ENCODE results near the gene ZSWIM6. TPM values are rescaled to one million over a fixed set of nuclear protein-coding genes. Genes with fewer than 3 reads are reported as not detected.

Gene ZSWIM6
- total and polyA plus RNA-seq, 3 experiments from 2014 or later, result 0.64 to 6.0 (median 5.9) TPM

GRCh38 chr5:61467766-61468482 lies 135.9 kb downstream of the ZSWIM6 start:
- no peaks in the 10 kb centered on the region for H3K4me1 ChIP-seq (ENCODE audit: insufficient read depth, low read length)
- H3K27me3 ChIP-seq (ENCODE audit: insufficient read depth, low read length, poor library complexity, severe bottlenecking), result no peaks in the 10 kb centered on the region
- CTCF ChIA-PET, result no interaction called here
- H3K4me3 Mint-ChIP-seq, result no peak overlapping the region
- no peaks in the 10 kb centered on the region for H3K27me3 Mint-ChIP-seq
- H3K4me3 ChIP-seq (ENCODE audit: low read length), result no peak overlapping the region
- DNase-seq, result no peak
- no peaks in the 10 kb centered on the region for H3K9me3 ChIP-seq (ENCODE audit: low read length)
- no peak overlapping the region for H3K27ac Mint-ChIP-seq
- POLR2A ChIA-PET, result no interaction called here
- no peaks in the 10 kb centered on the region for H3K36me3 ChIP-seq (ENCODE audit: insufficient read depth, low read length)
- peaks cover 21 to 65% (median 44%) of the 10 kb centered on the region in 3 donors for H3K4me1 Mint-ChIP-seq
- H3K9me3 Mint-ChIP-seq, result no peaks in the 10 kb centered on the region
- H3K27ac ChIP-seq (ENCODE audit: low read depth, low read length), result no peak overlapping the region
- peaks cover 0 to 7% (median 7%) of the 10 kb centered on the region in 3 donors for H3K36me3 Mint-ChIP-seq

GRCh38 chr5:61468483-61468865 lies 136.4 kb downstream of the ZSWIM6 start:
- ChIA-PET POLR2A (no interaction called here), CTCF (no interaction called here)
- Histone ChIP-seq H3K4me1 (ENCODE audit: insufficient read depth, low read length) (no peaks in the 10 kb centered on the region), H3K27me3 (ENCODE audit: insufficient read depth, low read length, poor library complexity, severe bottlenecking) (no peaks in the 10 kb centered on the region), H3K27ac (ENCODE audit: low read depth, low read length) (no peak overlapping the region), H3K36me3 (ENCODE audit: insufficient read depth, low read length) (no peaks in the 10 kb centered on the region), H3K9me3 (ENCODE audit: low read length) (no peaks in the 10 kb centered on the region), H3K4me3 (ENCODE audit: low read length) (no peak overlapping the region)
- no peaks in the 10 kb centered on the region for H3K9me3 Mint-ChIP-seq
- H3K36me3 Mint-ChIP-seq, result peaks cover 0 to 8% (median 7%) of the 10 kb centered on the region in 3 donors
- DNase-seq, result no peak
- no peak overlapping the region for H3K27ac Mint-ChIP-seq
- peaks cover 21 to 64% (median 44%) of the 10 kb centered on the region in 3 donors for H3K4me1 Mint-ChIP-seq
- no peaks in the 10 kb centered on the region for H3K27me3 Mint-ChIP-seq
- no peak overlapping the region for H3K4me3 Mint-ChIP-seq

GRCh38 chr5:61471352-61471751 lies 139.3 kb downstream of the ZSWIM6 start:
- DNase-seq, result no peak
- Mint-ChIP-seq H3K9me3 (no peaks in the 10 kb centered on the region), H3K4me1 (peaks cover 23 to 55% (median 41%) of the 10 kb centered on the region in 3 donors), H3K27me3 (no peaks in the 10 kb centered on the region), H3K36me3 (peaks cover 0 to 21% (median 16%) of the 10 kb centered on the region in 3 donors), H3K4me3 (no peak overlapping the region), H3K27ac (peak overlapping the region in 1 of 8 donors; percentile 54)
- ChIA-PET CTCF (no interaction called here), POLR2A (no interaction called here)
- H3K4me1 ChIP-seq (ENCODE audit: insufficient read depth, low read length), result no peaks in the 10 kb centered on the region
- no peaks in the 10 kb centered on the region for H3K36me3 ChIP-seq (ENCODE audit: insufficient read depth, low read length)
- H3K27me3 ChIP-seq (ENCODE audit: insufficient read depth, low read length, poor library complexity, severe bottlenecking), result no peaks in the 10 kb centered on the region
- H3K9me3 ChIP-seq (ENCODE audit: low read length), result no peaks in the 10 kb centered on the region
- H3K4me3 ChIP-seq (ENCODE audit: low read length), result no peak overlapping the region
- H3K27ac ChIP-seq (ENCODE audit: low read depth, low read length), result no peak overlapping the region

- no peaks in the 10 kb centered on the region for H3K9me3 Mint-ChIP-seq
- Histone ChIP-seq H3K36me3 (ENCODE audit: insufficient read depth, low read length) (no peaks in the 10 kb centered on the region), H3K4me3 (ENCODE audit: low read length) (no peak overlapping the region), H3K4me1 (ENCODE audit: insufficient read depth, low read length) (no peaks in the 10 kb centered on the region), H3K9me3 (ENCODE audit: low read length) (no peaks in the 10 kb centered on the region), H3K27ac (ENCODE audit: low read depth, low read length) (no peak overlapping the region), H3K27me3 (ENCODE audit: insufficient read depth, low read length, poor library complexity, severe bottlenecking) (no peaks in the 10 kb centered on the region)
- ChIA-PET POLR2A (no interaction called here), CTCF (no interaction called here)
- no peak overlapping the region for H3K4me3 Mint-ChIP-seq
- peak in 1 of 5 donors; percentile 2 for DNase-seq
- H3K4me1 Mint-ChIP-seq, result peaks cover 23 to 54% (median 41%) of the 10 kb centered on the region in 3 donors
- H3K27ac Mint-ChIP-seq, result peak overlapping the region in 2 of 8 donors; percentile 59 to 62
- H3K36me3 Mint-ChIP-seq, result peaks cover 0 to 22% (median 16%) of the 10 kb centered on the region in 3 donors
- H3K27me3 Mint-ChIP-seq, result no peaks in the 10 kb centered on the region
Observed at GRCh38 chr5:61472172-61472958, 140.3 kb downstream of the ZSWIM6 start.

GRCh38 chr5:61474746-61475145 lies 142.7 kb downstream of the ZSWIM6 start:
- Mint-ChIP-seq H3K4me1 (peaks cover 30 to 57% (median 43%) of the 10 kb centered on the region in 3 donors), H3K27ac (no peak overlapping the region), H3K4me3 (no peak overlapping the region), H3K27me3 (no peaks in the 10 kb centered on the region), H3K36me3 (peaks cover 4 to 31% (median 27%) of the 10 kb centered on the region in 3 donors), H3K9me3 (no peaks in the 10 kb centered on the region)
- POLR2A ChIA-PET, result no interaction called here
- H3K27ac ChIP-seq (ENCODE audit: low read depth, low read length), result no peak overlapping the region
- CTCF ChIA-PET, result no interaction called here
- H3K4me3 ChIP-seq (ENCODE audit: low read length), result no peak overlapping the region
- no peaks in the 10 kb centered on the region for H3K36me3 ChIP-seq (ENCODE audit: insufficient read depth, low read length)
- no peaks in the 10 kb centered on the region for H3K27me3 ChIP-seq (ENCODE audit: insufficient read depth, low read length, poor library complexity, severe bottlenecking)
- no peaks in the 10 kb centered on the region for H3K9me3 ChIP-seq (ENCODE audit: low read length)
- no peak for DNase-seq
- no peaks in the 10 kb centered on the region for H3K4me1 ChIP-seq (ENCODE audit: insufficient read depth, low read length)

GRCh38 chr5:61477788-61478187 lies 145.7 kb downstream of the ZSWIM6 start:
- H3K4me3 Mint-ChIP-seq, result no peak overlapping the region
- CTCF ChIA-PET, result no interaction called here

GRCh38 chr5:61479850-61480614 lies 148.0 kb downstream of the ZSWIM6 start:
- ChIA-PET POLR2A (no interaction called here), CTCF (no interaction called here)
- Mint-ChIP-seq H3K36me3 (peaks cover 10 to 25% (median 17%) of the 10 kb centered on the region in 3 donors), H3K27me3 (no peaks in the 10 kb centered on the region), H3K4me1 (peaks cover 10 to 19% (median 11%) of the 10 kb centered on the region in 3 donors), H3K9me3 (no peaks in the 10 kb centered on the region), H3K27ac (no peak overlapping the region), H3K4me3 (no peak overlapping the region)
- no peaks in the 10 kb centered on the region for H3K27me3 ChIP-seq (ENCODE audit: insufficient read depth, low read length, poor library complexity, severe bottlenecking)
- H3K9me3 ChIP-seq (ENCODE audit: low read length), result no peaks in the 10 kb centered on the region
- no peak overlapping the region for H3K4me3 ChIP-seq (ENCODE audit: low read length)
- no peaks in the 10 kb centered on the region for H3K4me1 ChIP-seq (ENCODE audit: insufficient read depth, low read length)
- DNase-seq, result no peak
- H3K36me3 ChIP-seq (ENCODE audit: insufficient read depth, low read length), result no peaks in the 10 kb centered on the region
- no peak overlapping the region for H3K27ac ChIP-seq (ENCODE audit: low read depth, low read length)

More at GRCh38 chr5:61477788-61478187, 145.7 kb downstream of the ZSWIM6 start:
- Histone ChIP-seq H3K27ac (ENCODE audit: low read depth, low read length) (no peak overlapping the region), H3K4me1 (ENCODE audit: insufficient read depth, low read length) (no peaks in the 10 kb centered on the region), H3K27me3 (ENCODE audit: insufficient read depth, low read length, poor library complexity, severe bottlenecking) (no peaks in the 10 kb centered on the region), H3K36me3 (ENCODE audit: insufficient read depth, low read length) (no peaks in the 10 kb centered on the region), H3K9me3 (ENCODE audit: low read length) (no peaks in the 10 kb centered on the region), H3K4me3 (ENCODE audit: low read length) (no peak overlapping the region)
- no peak overlapping the region for H3K27ac Mint-ChIP-seq
- DNase-seq, result no peak
- peaks cover 16 to 28% (median 16%) of the 10 kb centered on the region in 3 donors for H3K4me1 Mint-ChIP-seq
- no peaks in the 10 kb centered on the region for H3K27me3 Mint-ChIP-seq
- no peaks in the 10 kb centered on the region for H3K9me3 Mint-ChIP-seq
- POLR2A ChIA-PET, result no interaction called here
- peaks cover 5 to 25% (median 20%) of the 10 kb centered on the region in 3 donors for H3K36me3 Mint-ChIP-seq

GRCh38 chr5:61482980-61483379 lies 150.9 kb downstream of the ZSWIM6 start:
- H3K27ac Mint-ChIP-seq, result no peak overlapping the region
- peaks cover 6 to 45% (median 13%) of the 10 kb centered on the region in 3 donors for H3K36me3 Mint-ChIP-seq
- Histone ChIP-seq H3K4me1 (ENCODE audit: insufficient read depth, low read length) (no peaks in the 10 kb centered on the region), H3K36me3 (ENCODE audit: insufficient read depth, low read length) (no peaks in the 10 kb centered on the region), H3K27ac (ENCODE audit: low read depth, low read length) (no peak overlapping the region), H3K9me3 (ENCODE audit: low read length) (no peaks in the 10 kb centered on the region), H3K4me3 (ENCODE audit: low read length) (no peak overlapping the region), H3K27me3 (ENCODE audit: insufficient read depth, low read length, poor library complexity, severe bottlenecking) (no peaks in the 10 kb centered on the region)
- no peaks in the 10 kb centered on the region for H3K27me3 Mint-ChIP-seq
- DNase-seq, result no peak
- H3K4me1 Mint-ChIP-seq, result peaks cover 13 to 18% (median 15%) of the 10 kb centered on the region in 3 donors
- H3K9me3 Mint-ChIP-seq, result no peaks in the 10 kb centered on the region
- ChIA-PET CTCF (no interaction called here), POLR2A (no interaction called here)
- no peak overlapping the region for H3K4me3 Mint-ChIP-seq

Measured in CD8-positive, alpha-beta memory T cell (primary cell).